Right lobe of liver (tissue), 6 donors: ENCODE data around the gene FRMD4B. TPM values are rescaled to one million over a fixed set of nuclear protein-coding genes. Genes with fewer than 3 reads are reported as not detected.

Experiments
- ATAC-seq, 4 donors: fragments of 200-7000 bp; cut with Tn5 transposase; one replicate each; pipeline ENCODE4 v1.9.1; 2020; ENCODE audit warnings: mild to moderate bottlenecking in 4 of 4, moderate library complexity in 4 of 4
- DNase-seq, 3 donors: peaks; one replicate each; pipeline ENCODE4 v3.0.0-alpha.2; 2020
- H3K27ac ChIP-seq, 3 donors: fragments of 200-600 bp; one replicate each; pipeline ENCODE4 v1.8.0; 2022
- H3K27me3 ChIP-seq, 2 donors: fragments of 200-600 bp; one replicate each; pipeline ENCODE4 v1.8.0; 2022
- H3K36me3 ChIP-seq, 4 donors: fragments of 200-600 bp; sonication (generic) in 1 of 4; one replicate each; pipeline versions ENCODE4 v1.5.1 to v1.8.0; 2017 to 2022; ENCODE audit warnings: control low read depth in 1 of 4
- H3K4me1 ChIP-seq, 4 donors: fragments of 200-600 bp; sonication (generic) in 1 of 4; one replicate each; pipeline versions ENCODE4 v1.5.1 to v1.8.0; 2017 to 2022; ENCODE audit warnings: control low read depth in 1 of 4
- H3K4me3 ChIP-seq, 3 donors: fragments of 200-600 bp; one replicate each; pipeline ENCODE4 v1.8.0; 2022
- H3K9me3 ChIP-seq, 4 donors: fragments of 200-600 bp; sonication (generic) in 1 of 4; one replicate each; pipeline versions ENCODE4 v1.5.1 to v1.8.0; 2017 to 2022; ENCODE audit warnings: control low read depth in 1 of 4
- CTCF ChIP-seq, 4 donors: fragments of 200-600 bp in 3 of 4; fragments of 450-650 bp in 1 of 4; IDR thresholded peaks; one replicate each; pipeline versions ENCODE4 v1.5.1 to v1.8.0; 2016 to 2022; ENCODE audit warnings: antibody characterized with exemption in 4 of 4, mild to moderate bottlenecking in 2 of 4
- POLR2A ChIP-seq: fragments of 450-650 bp; IDR thresholded peaks from one replicate; pipeline ENCODE4 v1.6.1; 2017; ENCODE audit warnings: antibody characterized with exemption, mild to moderate bottlenecking
- WGBS: methylation state at CpG from one replicate; pipeline ENCODE4 v1.1.6; 2018; ENCODE audit warnings: low coverage, low lambda C conversion rate; ENCODE audit not compliant: insufficient coverage; ENCODE audit errors: missing lambda C conversion rate; 5-methylcytosine and 5-hydroxymethylcytosine counted together
- intact Hi-C, 2 donors: fragments of 100-400 bp; cut with DNase I; formaldehyde crosslinking; loops; one replicate each; pipeline versions ENCODE4 v1.11.2 to v1.14.1; 2022
- total RNA-seq, 6 experiments: library from RNA; depleted of rRNA in 2 of 6; stranded (reverse); fragments of >200 nt in 2 of 6; fragmentation: NEBNext Ultra II Directional in 3 of 6; extraction: Animal tissue kit (Norgen Biotek cat#: 25700) in 3 of 6; gene quantifications; one replicate each; pipeline versions ENCODE4 v1.1.0 to v1.2.4, GENCODE V29; 2016 to 2023
- donor health status: DM: no; HTN: yes; CAD: no.
- donor health status: DM: no; HTN: no; CAD: no.
- donor health status: DM: no; HTN: no; CAD: no.
- donor health status: DM: no; HTN: yes; CAD: no.
- donor health status: DM: no; HTN: yes; CAD: no.

Gene FRMD4B
- total RNA-seq, 6 experiments from 2014 or later, result 9.2 to 21.0 (median 12.3) TPM

GRCh38 chr3:69405067-69405466 is 19.2 kb upstream of the FRMD4B start:
- TF ChIP-seq POLR2A (no peak), CTCF (IDR thresholded peaks at IDR 0.05) (no peak)
- H3K36me3 ChIP-seq, result no peaks in the 10 kb centered on the region
- intact Hi-C loops, result loop anchor here in 1 of 2 donors (10.0 kb wide), 1 partner anchor 90 kb away; no protein-coding TSS in a partner anchor
- no peaks in the 10 kb centered on the region for H3K9me3 ChIP-seq
- no peak overlapping the region for H3K27ac ChIP-seq
- H3K27me3 ChIP-seq, result no peaks in the 10 kb centered on the region
- DNase-seq (no peak), ATAC-seq (no peak)
- H3K4me1 ChIP-seq, result peaks cover 0 to 5% (median 0%) of the 10 kb centered on the region in 4 donors
- WGBS, result 67% methylated on average over 2 of the region's 3 CpGs
- no peak overlapping the region for H3K4me3 ChIP-seq

GRCh38 chr3:69403454-69403853 is 17.6 kb upstream of the FRMD4B start:
- TF ChIP-seq CTCF (IDR thresholded peaks at IDR 0.05) (no peak), POLR2A (no peak)
- WGBS, result 73% methylated on average over 4 of the region's 4 CpGs
- no peaks in the 10 kb centered on the region for H3K36me3 ChIP-seq

GRCh38 chr3:69400683-69401082 is 14.8 kb upstream of the FRMD4B start:
- peaks cover 0 to under 1% of the 10 kb centered on the region in 2 donors for H3K27me3 ChIP-seq
- TF ChIP-seq CTCF (IDR thresholded peaks at IDR 0.05), result no peak
- no peak for TF ChIP-seq POLR2A
- no peaks in the 10 kb centered on the region for H3K9me3 ChIP-seq
- intact Hi-C loops, result loop anchor here in 1 of 2 donors (10.0 kb wide), 1 partner anchor 86 kb away; no protein-coding TSS in a partner anchor
- ATAC-seq (no peak), DNase-seq (no peak)
- no peak overlapping the region for H3K27ac ChIP-seq
- H3K4me1 ChIP-seq, result no peaks in the 10 kb centered on the region
- no peak overlapping the region for H3K4me3 ChIP-seq
- WGBS, result 45% methylated on average over 2 of the region's 2 CpGs
- H3K36me3 ChIP-seq, result no peaks in the 10 kb centered on the region

More at GRCh38 chr3:69403454-69403853, 17.6 kb upstream of the FRMD4B start:
- intact Hi-C loops, result loop anchor here in 1 of 2 donors (10.0 kb wide), 1 partner anchor 89 kb away; no protein-coding TSS in a partner anchor
- Histone ChIP-seq H3K9me3 (no peaks in the 10 kb centered on the region), H3K4me1 (no peaks in the 10 kb centered on the region), H3K27ac (no peak overlapping the region), H3K27me3 (no peaks in the 10 kb centered on the region), H3K4me3 (no peak overlapping the region)
- ATAC-seq (no peak), DNase-seq (no peak)

GRCh38 chr3:69392850-69393249 is 7.0 kb upstream of the FRMD4B start:
- WGBS, result 36% methylated on average over 3 of the region's 3 CpGs
- TF ChIP-seq CTCF (IDR thresholded peaks at IDR 0.05) (no peak), POLR2A (no peak)
- intact Hi-C loops, result no loop called here

More at GRCh38 chr3:69392850-69393249, 7.0 kb upstream of the FRMD4B start:
- no peaks in the 10 kb centered on the region for H3K36me3 ChIP-seq
- H3K27ac ChIP-seq, result no peak overlapping the region
- no peak for DNase-seq
- H3K4me1 ChIP-seq, result no peaks in the 10 kb centered on the region
- H3K9me3 ChIP-seq, result no peaks in the 10 kb centered on the region
- no peak for ATAC-seq
- no peak overlapping the region for H3K4me3 ChIP-seq
- H3K27me3 ChIP-seq, result peaks cover 0 to 3% of the 10 kb centered on the region in 2 donors
